Urinary bladder (tissue), 4 donors: ENCODE measurements around the gene ACTG1. TPM values are rescaled to one million over a fixed set of nuclear protein-coding genes. Genes with fewer than 3 reads are reported as not detected.

Source experiments
- DNase-seq: peaks from one replicate; pipeline ENCODE4 v3.0.0-alpha.2; 2015; ENCODE audit errors: extremely low spot score
- H3K27ac ChIP-seq: one replicate; pipeline ENCODE4 v1.5.1; 2013; ENCODE audit warnings: low read depth, mild to moderate bottlenecking, moderate library complexity
- H3K36me3 ChIP-seq: one replicate; pipeline ENCODE4 v1.6.1; 2013; ENCODE audit warnings: mild to moderate bottlenecking, moderate library complexity; ENCODE audit not compliant: insufficient read depth
- H3K4me1 ChIP-seq: one replicate; pipeline ENCODE4 v1.6.1; 2013; ENCODE audit warnings: mild to moderate bottlenecking, moderate library complexity; ENCODE audit not compliant: insufficient read depth
- H3K4me3 ChIP-seq: one replicate; pipeline ENCODE4 v1.5.1; 2013; ENCODE audit warnings: low read depth, low read length
- WGBS: extraction: QIAGEN DNeasy Blood & Tissue Kit; methylation state at CpG from one replicate; pipeline ENCODE4 v1.1.7; 2013; 5-methylcytosine and 5-hydroxymethylcytosine counted together
- polyA plus RNA-seq: library from polyadenylated mRNA; stranded (reverse); fragments of 200-250 nt; gene quantifications from one replicate; pipeline ENCODE4 v1.2.3, GENCODE V29; 2013
- total RNA-seq: library from RNA; depleted of rRNA; stranded (reverse); fragments of >200 nt; gene quantifications from one replicate; pipeline ENCODE4 v1.2.3, GENCODE V29; 2014
- donor health status: healthy with polysubstance abuse.
- donor health status: healthy.

Gene ACTG1
- total and polyA plus RNA-seq, 2 donors: 2,267 to 2,840 TPM

- no peak for DNase-seq
- no peak overlapping the region for H3K27ac ChIP-seq
- H3K4me1 ChIP-seq: no peaks in the 10 kb centered on the region
- WGBS: 59% methylated on average over 26 of the region's 26 CpGs
- H3K4me3 ChIP-seq: no peak overlapping the region
- no peaks in the 10 kb centered on the region for H3K36me3 ChIP-seq
Measured at GRCh38 chr17:81522491-81523401, 10.1 kb upstream of the ACTG1 start.

- 66% methylated on average over 14 of the region's 14 CpGs for WGBS
- no peak for DNase-seq
- H3K36me3 ChIP-seq: no peaks in the 10 kb centered on the region
- H3K4me3 ChIP-seq: no peak overlapping the region
- no peak overlapping the region for H3K27ac ChIP-seq
- H3K4me1 ChIP-seq: no peaks in the 10 kb centered on the region
Measured at GRCh38 chr17:81520021-81520901, 7.7 kb upstream of the ACTG1 start.

DNA sequence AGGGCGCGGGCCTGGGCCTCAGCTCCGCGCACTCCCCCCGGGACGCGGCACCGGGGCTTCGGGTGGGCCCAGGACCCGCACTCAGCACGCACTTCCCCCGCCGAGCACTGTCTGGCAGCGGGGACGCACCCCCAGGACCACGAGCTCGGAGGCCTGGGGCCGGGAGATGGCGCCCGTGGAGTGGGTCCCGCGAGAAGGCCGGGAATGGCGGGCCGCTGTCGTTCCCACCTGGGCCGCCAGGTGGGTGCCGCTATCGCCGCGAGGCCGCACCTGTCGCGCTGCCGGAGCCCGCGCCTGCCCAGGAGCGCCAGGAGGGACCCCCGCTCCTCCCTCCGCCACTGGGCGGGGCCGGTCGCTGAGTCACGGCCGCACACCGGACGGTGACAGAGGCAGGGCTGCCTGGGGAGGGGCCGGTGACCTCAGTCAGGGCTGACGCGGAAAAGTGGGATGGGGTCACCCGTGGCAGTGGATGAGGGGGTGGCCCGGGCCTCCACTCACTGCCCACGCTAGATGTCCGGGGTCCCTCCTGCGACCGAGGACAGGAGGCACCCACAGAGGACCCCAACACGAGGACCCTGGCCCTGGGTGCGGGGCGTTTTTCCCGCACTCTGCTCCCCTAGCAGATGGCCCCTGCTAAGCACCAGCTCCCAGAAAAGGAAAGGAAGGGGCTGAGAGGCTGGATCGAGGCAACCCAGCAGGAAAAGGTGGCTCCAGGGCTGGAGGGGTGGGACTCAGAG, 6.9 kb upstream of the ACTG1 start:
- Histone ChIP-seq H3K4me1 (no peaks in the 10 kb centered on the region), H3K27ac (no peak overlapping the region), H3K4me3 (peak overlapping the region; percentile 28), H3K36me3 (no peaks in the 10 kb centered on the region)
- DNase-seq: no peak
- 5% methylated on average over 60 of the region's 61 CpGs for WGBS

DNA sequence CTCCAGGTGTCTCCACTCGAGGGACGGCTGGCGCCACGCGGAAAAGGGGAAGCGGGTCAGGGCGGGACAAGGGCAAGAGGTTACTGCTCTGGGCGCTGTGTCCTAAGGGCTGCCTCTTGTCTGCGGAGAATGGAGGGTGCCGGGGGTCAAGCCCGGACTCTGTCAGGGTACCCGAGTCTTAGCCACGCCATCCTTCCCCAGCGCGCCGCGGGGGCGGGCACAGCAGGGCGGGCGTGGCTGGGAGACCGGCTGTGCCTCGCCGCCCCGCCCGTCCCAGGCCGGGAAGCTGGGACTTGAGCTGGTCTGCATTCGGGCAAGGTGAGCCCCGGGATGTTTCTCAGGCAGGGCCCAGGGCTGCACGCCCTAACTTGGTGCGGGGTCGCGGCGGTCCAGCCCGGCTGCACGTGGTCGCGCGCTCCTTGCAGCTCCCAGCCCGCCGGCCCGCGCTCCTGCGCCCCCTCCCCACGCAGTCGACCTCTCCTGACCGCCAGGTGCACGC, 6.2 kb upstream of the ACTG1 start:
- 1% methylated on average over 47 of the region's 47 CpGs for WGBS
- no peaks in the 10 kb centered on the region for H3K4me1 ChIP-seq
- peak overlapping the region; percentile 28 for H3K4me3 ChIP-seq
- peak overlapping the region; percentile 25 for H3K27ac ChIP-seq
- DNase-seq: no peak
- H3K36me3 ChIP-seq: no peaks in the 10 kb centered on the region

GRCh38 chr17:81518113-81518784, 5.7 kb upstream of the ACTG1 start:
- no peak for DNase-seq
- H3K27ac ChIP-seq: peak overlapping the region; percentile 25
- 21% methylated on average over 24 of the region's 24 CpGs for WGBS

GRCh38 chr17:81517339-81518112, 4.9 kb upstream of the ACTG1 start:
- Histone ChIP-seq H3K4me1 (no peaks in the 10 kb centered on the region), H3K4me3 (no peak overlapping the region), H3K27ac (no peak overlapping the region), H3K36me3 (no peaks in the 10 kb centered on the region)
- no peak for DNase-seq
- WGBS: 39% methylated on average over 24 of the region's 24 CpGs

More at GRCh38 chr17:81518113-81518784, 5.7 kb upstream of the ACTG1 start:
- Histone ChIP-seq H3K36me3 (no peaks in the 10 kb centered on the region), H3K4me1 (no peaks in the 10 kb centered on the region), H3K4me3 (no peak overlapping the region)

DNA sequence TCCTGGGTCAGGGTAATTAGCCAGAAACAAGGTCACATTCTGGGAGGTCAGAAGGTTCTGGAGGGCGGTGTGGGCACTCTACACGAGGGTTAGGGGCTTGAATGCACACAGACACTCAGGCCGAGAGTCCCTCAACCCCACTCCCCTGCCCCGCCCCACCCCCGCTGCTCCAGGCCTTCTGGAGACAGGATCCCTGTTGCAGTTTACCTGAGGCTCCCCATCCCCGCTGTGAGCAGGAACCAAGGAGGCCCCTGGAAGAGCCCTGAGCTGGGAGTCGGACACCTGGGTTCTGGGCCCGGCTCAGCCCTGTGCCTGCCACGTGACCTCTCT, 4.4 kb upstream of the ACTG1 start:
- no peaks in the 10 kb centered on the region for H3K36me3 ChIP-seq
- no peaks in the 10 kb centered on the region for H3K4me1 ChIP-seq
- no peak overlapping the region for H3K4me3 ChIP-seq
- H3K27ac ChIP-seq: no peak overlapping the region
- 70% methylated on average over 9 of the region's 9 CpGs for WGBS
- no peak for DNase-seq

- 55% methylated on average over 4 of the region's 4 CpGs for WGBS
- H3K27ac ChIP-seq: no peak overlapping the region
- no peaks in the 10 kb centered on the region for H3K36me3 ChIP-seq
- no peak for DNase-seq
- H3K4me3 ChIP-seq: no peak overlapping the region
- no peaks in the 10 kb centered on the region for H3K4me1 ChIP-seq
Measured at GRCh38 chr17:81516439-81516838, 3.8 kb upstream of the ACTG1 start.

DNA sequence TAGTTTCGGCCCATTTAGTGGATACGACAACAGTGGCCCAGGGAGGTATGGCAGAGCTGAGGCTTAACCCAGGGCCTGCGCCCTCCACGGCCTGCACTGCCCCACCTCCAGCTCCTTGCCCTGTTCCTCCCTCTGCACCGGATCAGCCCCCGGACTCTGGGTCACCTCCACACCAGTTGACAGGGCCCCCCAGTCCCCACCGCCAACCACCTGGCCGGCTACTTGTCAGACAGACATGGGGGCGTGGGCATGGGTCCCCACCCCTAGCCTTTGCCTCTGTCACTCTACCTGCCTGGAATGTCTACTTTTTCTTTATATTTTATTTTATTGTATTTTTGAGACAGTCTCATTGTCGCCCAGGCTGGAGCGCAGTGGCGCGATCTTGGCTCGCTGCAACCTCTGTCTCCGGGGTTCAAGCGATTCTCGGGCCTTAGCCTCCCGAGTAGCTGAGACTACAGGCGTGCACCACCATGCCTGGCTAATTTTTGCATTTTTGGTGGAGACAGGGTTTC, 3.0 kb upstream of the ACTG1 start:
- Histone ChIP-seq H3K36me3 (no peaks in the 10 kb centered on the region), H3K27ac (peak overlapping the region; percentile 80), H3K4me1 (no peaks in the 10 kb centered on the region), H3K4me3 (peak overlapping the region; percentile 81)
- 41% methylated on average over 19 of the region's 19 CpGs for WGBS
- no peak for DNase-seq

DNA sequence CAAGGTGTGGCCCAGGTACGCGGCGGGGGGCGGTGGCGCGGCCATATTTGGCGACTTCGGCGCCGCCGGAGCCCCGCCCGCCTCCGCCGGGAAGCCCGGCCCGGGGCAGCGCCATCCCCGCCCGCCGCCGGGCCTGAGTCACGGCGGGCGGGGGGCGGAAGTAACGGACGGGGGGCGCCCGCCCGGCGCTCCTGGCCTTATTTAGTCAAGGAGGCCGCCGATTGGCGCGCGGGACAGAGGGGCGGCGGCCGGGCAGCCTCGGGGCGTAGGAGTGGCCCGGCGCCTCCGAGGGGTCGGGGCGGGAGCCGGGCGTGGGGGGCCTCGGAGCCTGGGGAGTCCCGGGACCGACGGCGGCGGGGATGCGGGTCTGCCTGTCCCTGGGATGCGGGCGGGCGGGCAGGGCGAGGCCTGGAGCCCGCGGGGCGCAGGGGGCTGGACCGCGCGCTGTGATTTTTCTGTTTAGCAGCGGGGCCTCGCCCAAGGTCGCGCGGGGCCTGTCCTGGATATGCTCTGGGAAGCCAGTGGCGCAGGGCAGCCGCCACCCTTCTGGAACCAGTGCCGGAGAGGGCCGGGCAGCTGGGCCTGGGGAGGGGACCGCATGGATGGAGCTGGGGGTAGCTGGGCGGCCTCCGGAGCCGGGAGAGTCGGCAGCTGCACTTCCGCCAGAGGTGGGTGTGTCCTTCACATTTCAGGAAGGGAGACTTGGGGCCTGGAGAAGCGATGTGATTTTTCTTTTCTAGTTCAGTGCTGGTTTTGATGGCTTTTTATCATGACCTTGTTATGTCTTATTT, 2.3 kb upstream of the ACTG1 start:
- peak overlapping the region; percentile 81 for H3K4me3 ChIP-seq
- no peak for DNase-seq
- H3K27ac ChIP-seq: peak overlapping the region; percentile 99
- no peaks in the 10 kb centered on the region for H3K4me1 ChIP-seq
- WGBS: under 1% methylated on average over 82 of the region's 82 CpGs
- H3K36me3 ChIP-seq: peaks cover 4% of the 10 kb centered on the region

DNA sequence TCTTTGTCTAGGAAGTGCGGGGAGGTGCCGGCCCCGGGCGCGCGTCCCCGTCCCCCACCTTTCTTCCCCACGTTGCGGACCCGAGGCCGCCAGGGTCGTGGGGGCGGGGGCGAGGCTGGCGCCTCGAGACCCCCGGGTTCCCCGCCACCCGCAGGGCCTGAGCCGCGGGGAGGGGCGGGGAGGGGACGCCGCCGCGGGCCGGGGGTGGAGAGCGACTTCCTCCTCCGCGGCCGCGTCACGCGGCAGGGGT, 1.8 kb upstream of the ACTG1 start:
- Histone ChIP-seq H3K27ac (peak overlapping the region; percentile 99), H3K4me3 (peak overlapping the region; percentile 81), H3K36me3 (peaks cover 4% of the 10 kb centered on the region), H3K4me1 (no peaks in the 10 kb centered on the region)
- DNase-seq: no peak
- WGBS: 1% methylated on average over 33 of the region's 34 CpGs
